GM19397 (cell line): Measurements from ENCODE around the gene DLG3.

Source experiments
- ATAC-seq: cut with Tn5 transposase; IDR thresholded peaks from one replicate; pipeline ENCODE4 v1.9.1; 2021; ENCODE audit warnings: mild to moderate bottlenecking, moderate library complexity; ENCODE audit not compliant: unreplicated experiment

DLG3 gene

GRCh38 chrX:70437011-70437410 lies 7.6 kb upstream of the DLG3 start:
- no peak for ATAC-seq

GRCh38 chrX:70437921-70438665 lies 6.5 kb upstream of the DLG3 start:
- ATAC-seq, result no peak

- ATAC-seq, result no peak
Measured at GRCh38 chrX:70439016-70439415, 5.6 kb upstream of the DLG3 start.

- ATAC-seq, result no peak
Measured at GRCh38 chrX:70442224-70442623, 2.4 kb upstream of the DLG3 start.

- ATAC-seq, result no peak
Measured at GRCh38 chrX:70444946-70445656, 466 bp downstream of the DLG3 start.

- no peak for ATAC-seq
Measured at GRCh38 chrX:70445951-70446350, 1.3 kb downstream of the DLG3 start.

GRCh38 chrX:70446380-70447350 lies 2.0 kb downstream of the DLG3 start:
- ATAC-seq, result no peak

GRCh38 chrX:70449457-70449966 lies 4.9 kb downstream of the DLG3 start:
- ATAC-seq, result no peak

GRCh38 chrX:70452143-70452733 lies 7.6 kb downstream of the DLG3 start:
- ATAC-seq, result peak; percentile 42

GRCh38 chrX:70453024-70453618 lies 8.5 kb downstream of the DLG3 start:
- ATAC-seq, result no peak

- ATAC-seq, result peak; percentile 63
Measured at GRCh38 chrX:70454441-70455365, 10.1 kb downstream of the DLG3 start.

- no peak for ATAC-seq
Measured at GRCh38 chrX:70455366-70456202, 10.9 kb downstream of the DLG3 start.

- no peak for ATAC-seq
Measured at GRCh38 chrX:70456256-70456655, 11.6 kb downstream of the DLG3 start.

- ATAC-seq, result no peak
Measured at GRCh38 chrX:70461026-70461425, 16.4 kb downstream of the DLG3 start.

GRCh38 chrX:70464051-70464450 lies 19.4 kb downstream of the DLG3 start:
- no peak for ATAC-seq

GRCh38 chrX:70466968-70467367 lies 22.3 kb downstream of the DLG3 start:
- no peak for ATAC-seq

- no peak for ATAC-seq
Measured at GRCh38 chrX:70468709-70469108, 24.1 kb downstream of the DLG3 start.

GRCh38 chrX:70470850-70471289 lies 26.2 kb downstream of the DLG3 start:
- peak; percentile 66 for ATAC-seq
